Measurements from ENCODE around the gene WBP1L.

The WBP1L gene

GRCh38 chr10:102776779-102777456, 33.2 kb downstream of the WBP1L start:
- Histone ChIP-seq H3K27me3 (ENCODE audit: insufficient read depth, poor library complexity, severe bottlenecking) (no peaks in the 10 kb centered on the region), H3K36me3 (ENCODE audit: low read depth) (no peaks in the 10 kb centered on the region), H3K9me3 (ENCODE audit: severe bottlenecking) (no peaks in the 10 kb centered on the region), H3K4me1 (ENCODE audit: insufficient read depth, poor library complexity, severe bottlenecking) (peaks cover 71% of the 10 kb centered on the region), H3K27ac (ENCODE audit: poor library complexity, severe bottlenecking) (peak overlapping the region; percentile 98), H3K4me3 (ENCODE audit: severe bottlenecking) (peak overlapping the region; percentile 2)
- TF ChIP-seq, protein P1, sequence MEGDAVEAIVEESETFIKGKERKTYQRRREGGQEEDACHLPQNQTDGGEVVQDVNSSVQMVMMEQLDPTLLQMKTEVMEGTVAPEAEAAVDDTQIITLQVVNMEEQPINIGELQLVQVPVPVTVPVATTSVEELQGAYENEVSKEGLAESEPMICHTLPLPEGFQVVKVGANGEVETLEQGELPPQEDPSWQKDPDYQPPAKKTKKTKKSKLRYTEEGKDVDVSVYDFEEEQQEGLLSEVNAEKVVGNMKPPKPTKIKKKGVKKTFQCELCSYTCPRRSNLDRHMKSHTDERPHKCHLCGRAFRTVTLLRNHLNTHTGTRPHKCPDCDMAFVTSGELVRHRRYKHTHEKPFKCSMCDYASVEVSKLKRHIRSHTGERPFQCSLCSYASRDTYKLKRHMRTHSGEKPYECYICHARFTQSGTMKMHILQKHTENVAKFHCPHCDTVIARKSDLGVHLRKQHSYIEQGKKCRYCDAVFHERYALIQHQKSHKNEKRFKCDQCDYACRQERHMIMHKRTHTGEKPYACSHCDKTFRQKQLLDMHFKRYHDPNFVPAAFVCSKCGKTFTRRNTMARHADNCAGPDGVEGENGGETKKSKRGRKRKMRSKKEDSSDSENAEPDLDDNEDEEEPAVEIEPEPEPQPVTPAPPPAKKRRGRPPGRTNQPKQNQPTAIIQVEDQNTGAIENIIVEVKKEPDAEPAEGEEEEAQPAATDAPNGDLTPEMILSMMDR (IDR thresholded peaks at IDR 0.05; ENCODE audit: poor library complexity, severe bottlenecking): no peak
- peak; percentile 89 for ATAC-seq (ENCODE audit: low read depth)
- peak; percentile 90 for DNase-seq (ENCODE audit: low spot score)

DNA sequence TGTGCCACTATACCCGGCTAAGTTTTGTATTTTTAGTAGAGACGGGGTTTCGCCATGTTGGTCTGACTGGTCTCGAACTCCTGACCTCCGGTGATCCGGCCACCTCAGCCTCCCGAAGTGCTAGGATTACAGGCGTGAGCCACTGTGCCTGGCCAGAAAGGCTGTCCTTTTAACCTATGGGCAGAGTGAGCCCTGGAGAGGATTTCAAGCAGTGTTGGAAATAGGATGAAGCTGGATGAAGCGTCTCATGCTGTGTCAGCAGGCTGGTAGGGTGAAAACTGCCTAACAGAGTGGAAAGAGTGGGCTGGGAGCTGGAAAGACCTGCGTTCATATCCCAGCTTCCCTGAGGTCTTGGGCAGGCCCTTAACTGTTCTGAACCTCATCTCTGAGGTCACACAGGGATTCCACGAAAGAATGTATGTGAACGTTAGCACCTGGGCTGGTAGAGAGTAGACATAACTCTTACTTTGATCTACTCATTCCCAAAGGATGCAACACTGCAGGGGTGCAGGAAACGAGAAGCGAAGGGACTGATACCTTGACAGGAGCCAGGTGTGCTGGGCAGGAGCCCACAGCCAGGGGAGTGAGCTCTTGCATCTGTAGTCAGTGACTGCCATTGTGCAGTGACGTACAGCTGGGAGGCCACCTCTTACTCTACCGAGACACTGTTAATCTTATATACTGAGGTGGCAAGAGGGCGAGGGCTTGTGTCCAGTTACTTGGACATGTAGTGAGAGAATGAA, 34.1 kb downstream of the WBP1L start:
- peaks cover 76% of the 10 kb centered on the region for H3K4me1 ChIP-seq (ENCODE audit: insufficient read depth, poor library complexity, severe bottlenecking)

GRCh38 chr10:102778781-102779180, 35.0 kb downstream of the WBP1L start:
- Histone ChIP-seq H3K36me3 (ENCODE audit: low read depth) (no peaks in the 10 kb centered on the region), H3K27ac (ENCODE audit: poor library complexity, severe bottlenecking) (peak overlapping the region; percentile 98)

More for the DNA sequence above, 34.1 kb downstream of the WBP1L start:
- ATAC-seq (ENCODE audit: low read depth): no peak
- Histone ChIP-seq H3K9me3 (ENCODE audit: severe bottlenecking) (no peaks in the 10 kb centered on the region), H3K27me3 (ENCODE audit: insufficient read depth, poor library complexity, severe bottlenecking) (no peaks in the 10 kb centered on the region), H3K4me3 (ENCODE audit: severe bottlenecking) (no peak overlapping the region), H3K36me3 (ENCODE audit: low read depth) (no peaks in the 10 kb centered on the region), H3K27ac (ENCODE audit: poor library complexity, severe bottlenecking) (peak overlapping the region; percentile 98)
- DNase-seq (ENCODE audit: low spot score): no peak
- TF ChIP-seq, protein P1 (IDR thresholded peaks at IDR 0.05; ENCODE audit: poor library complexity, severe bottlenecking): no peak

DNA sequence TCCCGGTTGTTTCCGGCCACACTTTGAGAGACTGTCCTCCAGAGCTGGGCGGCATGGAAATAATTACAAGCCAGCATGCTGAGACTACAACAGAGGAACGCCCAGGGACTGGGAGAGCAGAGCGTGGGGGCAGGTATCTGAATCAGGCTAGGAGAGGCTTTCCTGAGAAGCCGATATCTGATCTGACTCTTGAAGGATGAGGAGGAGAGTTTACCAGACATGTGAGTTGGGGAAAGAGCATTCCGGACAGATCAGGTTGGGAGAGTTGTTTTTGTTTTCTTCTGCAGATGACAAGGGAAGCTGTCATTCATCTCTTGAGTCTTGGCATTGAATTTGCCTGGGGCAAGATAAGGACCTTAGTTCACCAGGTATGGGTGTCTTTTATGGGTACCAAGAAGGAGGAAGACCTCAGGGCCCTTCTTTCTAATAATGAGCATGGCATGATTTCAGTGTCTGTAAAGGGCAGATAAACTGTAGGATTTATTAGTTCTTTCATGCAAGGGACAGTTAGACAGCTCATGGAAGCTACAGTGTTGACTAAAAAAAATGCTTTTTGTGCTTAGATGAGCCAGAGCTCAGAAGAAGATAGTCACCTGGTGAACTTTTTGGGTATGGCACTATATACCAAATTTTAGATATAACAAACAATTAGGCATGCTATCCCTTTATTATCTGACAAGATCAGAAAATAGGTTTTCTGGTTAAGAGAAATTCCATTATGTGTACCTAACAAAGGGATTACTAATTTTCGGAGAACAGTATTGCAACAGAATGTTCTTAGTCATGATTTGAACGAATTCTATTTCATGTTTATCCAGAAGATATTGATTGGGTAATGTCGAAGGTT, 36.2 kb downstream of the WBP1L start:
- Histone ChIP-seq H3K9me3 (ENCODE audit: severe bottlenecking) (no peaks in the 10 kb centered on the region), H3K27ac (ENCODE audit: poor library complexity, severe bottlenecking) (peak overlapping the region; percentile 98), H3K4me3 (ENCODE audit: severe bottlenecking) (no peak overlapping the region), H3K4me1 (ENCODE audit: insufficient read depth, poor library complexity, severe bottlenecking) (peaks cover 79% of the 10 kb centered on the region), H3K27me3 (ENCODE audit: insufficient read depth, poor library complexity, severe bottlenecking) (no peaks in the 10 kb centered on the region), H3K36me3 (ENCODE audit: low read depth) (no peaks in the 10 kb centered on the region)
- no peak for DNase-seq (ENCODE audit: low spot score)
- ATAC-seq (ENCODE audit: low read depth): peak; percentile 16
- TF ChIP-seq, protein P1 (IDR thresholded peaks at IDR 0.05; ENCODE audit: poor library complexity, severe bottlenecking): no peak

More at GRCh38 chr10:102778781-102779180, 35.0 kb downstream of the WBP1L start:
- ATAC-seq (ENCODE audit: low read depth) (no peak), DNase-seq (ENCODE audit: low spot score) (no peak)
- no peaks in the 10 kb centered on the region for H3K27me3 ChIP-seq (ENCODE audit: insufficient read depth, poor library complexity, severe bottlenecking)
- no peak overlapping the region for H3K4me3 ChIP-seq (ENCODE audit: severe bottlenecking)
- H3K4me1 ChIP-seq (ENCODE audit: insufficient read depth, poor library complexity, severe bottlenecking): peaks cover 78% of the 10 kb centered on the region
- TF ChIP-seq, protein P1 (IDR thresholded peaks at IDR 0.05; ENCODE audit: poor library complexity, severe bottlenecking): no peak
- no peaks in the 10 kb centered on the region for H3K9me3 ChIP-seq (ENCODE audit: severe bottlenecking)

Data from RWPE2 (cell line).